C4-2B (cell line): ENCODE results near the gene BRIP1.

Experiments
- CTCF ChIP-seq: fragments of 450-650 bp; conservative IDR thresholded peaks from 2 replicates; pipeline ENCODE4 v1.5.1; 2017; ENCODE audit warnings: mild to moderate bottlenecking
- ZFX ChIP-seq: fragments of 450-650 bp; IDR thresholded peaks from 2 replicates; pipeline ENCODE4 v1.6.1; 2017

GRCh38 chr17:61720016-61720795 is 143.1 kb downstream of the BRIP1 start:
- TF ChIP-seq ZFX (no peak), CTCF (no peak)
